Gastrocnemius medialis (tissue), 4 donors: ENCODE results near the gene TFCP2. TPM values are rescaled to one million over a fixed set of nuclear protein-coding genes. Genes with fewer than 3 reads are reported as not detected.

Experiments used
- ATAC-seq, 2 donors: fragments of 150-250 bp; one replicate each; pipeline ENCODE4 v1.9.1; 2016
- DNase-seq, 2 donors: peaks; one replicate each; pipeline ENCODE4 v3.0.0-alpha.2; 2019
- H3K27ac ChIP-seq, 4 donors: fragments of 200-600 bp; sonication (generic); 1 replicate in 1 of 4; 2 replicates in 3 of 4; pipeline ENCODE4 v1.5.1; 2016 to 2018; ENCODE audit warnings: mild to moderate bottlenecking in 2 of 4, moderate library complexity in 1 of 4
- H3K27me3 ChIP-seq, 3 donors: fragments of 200-600 bp; sonication (generic) in 2 of 3; 1 replicate in 1 of 3; 2 replicates in 2 of 3; pipeline versions ENCODE4 v1.5.1 to v1.6.0; 2016 to 2019; ENCODE audit warnings: mild to moderate bottlenecking in 1 of 3, moderate library complexity in 1 of 3
- H3K36me3 ChIP-seq, 2 donors: fragments of 200-600 bp; sonication (generic) in 1 of 2; one replicate each; pipeline ENCODE4 v1.5.1; 2017 to 2018
- H3K4me1 ChIP-seq, 2 donors: fragments of 200-600 bp; sonication (generic) in 1 of 2; one replicate each; pipeline ENCODE4 v1.5.1; 2016 to 2017; ENCODE audit warnings: mild to moderate bottlenecking in 2 of 2
- H3K4me3 ChIP-seq, 4 donors: fragments of 200-600 bp; sonication (generic) in 3 of 4; 1 replicate in 1 of 4; 2 replicates in 3 of 4; pipeline ENCODE4 v1.5.1; 2016 to 2019; ENCODE audit warnings: mild to moderate bottlenecking in 2 of 4
- H3K9me3 ChIP-seq, 3 donors: fragments of 200-600 bp; sonication (generic) in 2 of 3; 1 replicate in 1 of 3; 2 replicates in 2 of 3; pipeline ENCODE4 v1.5.1; 2016 to 2019
- CTCF ChIP-seq, 5 experiments: fragments of 450-650 bp in 3 of 5; fragments of 200-600 bp in 2 of 5; sonication (generic) in 2 of 5; IDR thresholded peaks in 4 of 5; conservative IDR thresholded peaks in 1 of 5; 1 replicate in 4 of 5; 2 replicates in 1 of 5; pipeline ENCODE4 v1.5.1; 2016 to 2019; ENCODE audit warnings: antibody characterized with exemption in 5 of 5, mild to moderate bottlenecking in 3 of 5, moderate library complexity in 3 of 5
- POLR2A ChIP-seq, 2 donors: fragments of 450-650 bp; IDR thresholded peaks; one replicate each; pipeline ENCODE4 v1.6.1; 2017; ENCODE audit warnings: antibody characterized with exemption in 2 of 2, mild to moderate bottlenecking in 2 of 2, moderate library complexity in 2 of 2
- in situ Hi-C, 4 donors: fragments of 200-750 bp; cut with MboI; loops; one replicate each; pipeline versions ENCODE4 v1.15.0 to v1.8.0; 2017; ENCODE audit warnings: low sequenced_read_pairs in 4 of 4
- intact Hi-C: fragments of 100-400 bp; cut with DNase I; formaldehyde crosslinking; loops from one replicate; pipeline ENCODE4 v1.15.1; 2023; ENCODE audit warnings: low total_unique reads
- total RNA-seq, 4 donors: library from RNA; depleted of rRNA; stranded (reverse); fragments of >200 nt; gene quantifications; one replicate each; pipeline versions ENCODE4 v1.1.0 to v1.2.3, GENCODE V29; 2016

TFCP2 gene
- total RNA-seq, 4 donors from 2014 or later = 8.9 to 14.2 (median 10.8) TPM

GRCh38 chr12:51051787-51052186 lies 121.1 kb downstream of the TFCP2 start:
- H3K27me3 ChIP-seq = no peaks in the 10 kb centered on the region
- in situ Hi-C loops = no loop called here
- H3K9me3 ChIP-seq = no peaks in the 10 kb centered on the region
- peaks cover 22 to 29% of the 10 kb centered on the region in 2 donors for H3K4me1 ChIP-seq
- no peak for DNase-seq
- H3K4me3 ChIP-seq = no peak overlapping the region
- TF ChIP-seq POLR2A (IDR thresholded peaks at IDR 0.05) (no peak), CTCF (IDR thresholded peaks at IDR 0.05 in 4 of 5, conservative IDR thresholded peaks at IDR 0.05 in 1 of 5) (no peak)
- H3K27ac ChIP-seq = peak overlapping the region in 1 of 4 donors; percentile 18
- intact Hi-C loops = no loop called here
- no peak for ATAC-seq
- H3K36me3 ChIP-seq = peaks cover 0 to 62% of the 10 kb centered on the region in 2 donors

- DNase-seq (no peak), ATAC-seq (no peak)
- peak overlapping the region; percentile 79 to 95 (median 81) for H3K4me3 ChIP-seq
- intact Hi-C loops (loop anchor here (2.0 kb wide), 1 partner anchor 23 kb away; the partner anchor contains the start of gene SLC11A2), in situ Hi-C loops (loop anchor here in 2 of 4 donors (10.0 kb wide), 1 partner anchor 295 kb away; the partner anchor contains the start of gene CELA1 (in 2 of the 2))
- H3K9me3 ChIP-seq = no peaks in the 10 kb centered on the region
- H3K4me1 ChIP-seq = peaks cover 22 to 30% of the 10 kb centered on the region in 2 donors
- H3K27me3 ChIP-seq = no peaks in the 10 kb centered on the region
- TF ChIP-seq POLR2A (IDR thresholded peaks at IDR 0.05) (no peak), CTCF (IDR thresholded peaks at IDR 0.05 in 4 of 5, conservative IDR thresholded peaks at IDR 0.05 in 1 of 5) (no peak)
- H3K27ac ChIP-seq = peak overlapping the region; percentile 88 to 99 (median 98)
- peaks cover 0 to 42% of the 10 kb centered on the region in 2 donors for H3K36me3 ChIP-seq
These were observed 123.4 kb downstream of the TFCP2 start for GRCh38 chr12:51049525-51049924.

DNA sequence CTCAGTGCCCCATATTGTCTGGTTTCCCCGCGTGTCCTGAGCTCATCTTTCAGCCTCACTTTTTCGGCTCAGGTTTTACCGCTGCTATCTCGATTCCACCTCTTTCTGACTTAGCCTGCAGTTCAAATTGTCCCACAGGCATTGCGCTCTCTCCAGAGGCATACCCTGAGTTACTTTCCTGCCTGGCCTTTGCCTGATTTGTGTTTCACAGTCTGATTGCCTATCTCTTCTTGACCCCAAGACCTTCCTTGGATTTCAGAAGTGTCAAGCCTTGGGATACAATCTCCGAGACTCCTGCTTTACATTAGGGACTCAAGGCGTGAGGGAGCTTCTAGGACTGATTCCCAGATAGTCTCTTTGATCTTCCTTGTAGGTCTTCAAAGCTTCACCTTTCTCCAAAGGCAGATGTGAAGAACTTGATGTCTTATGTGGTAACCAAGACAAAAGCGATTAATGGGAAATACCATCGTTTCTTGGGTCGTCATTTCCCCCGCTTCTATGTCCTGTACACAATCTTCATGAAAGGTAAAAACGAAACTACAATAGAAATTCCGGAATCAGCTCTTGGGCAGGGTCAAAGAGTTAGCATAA lies 124.2 kb downstream of the TFCP2 start:
- ATAC-seq (peak in 1 of 2 donors; percentile 9), DNase-seq (no peak)
- H3K36me3 ChIP-seq = peaks cover 0 to 34% of the 10 kb centered on the region in 2 donors
- no peaks in the 10 kb centered on the region for H3K27me3 ChIP-seq
- peak overlapping the region; percentile 88 to 99 (median 98) for H3K27ac ChIP-seq
- intact Hi-C loops = loop anchor here (1.0 to 2.0 kb wide), 3 partner anchors 22 to 190 kb away; partner anchors contain the start of genes CSRNP2, DAZAP2 and SLC11A2
- H3K4me1 ChIP-seq = peaks cover 22 to 30% of the 10 kb centered on the region in 2 donors
- TF ChIP-seq CTCF (IDR thresholded peaks at IDR 0.05 in 4 of 5, conservative IDR thresholded peaks at IDR 0.05 in 1 of 5) (no peak), POLR2A (IDR thresholded peaks at IDR 0.05) (no peak)
- peak overlapping the region; percentile 79 to 95 (median 81) for H3K4me3 ChIP-seq
- no peaks in the 10 kb centered on the region for H3K9me3 ChIP-seq
- in situ Hi-C loops = loop anchor here in 2 of 4 donors (10.0 kb wide), 1 partner anchor 296 kb away; the partner anchor contains the start of gene CELA1 (in 2 of the 2)

DNA sequence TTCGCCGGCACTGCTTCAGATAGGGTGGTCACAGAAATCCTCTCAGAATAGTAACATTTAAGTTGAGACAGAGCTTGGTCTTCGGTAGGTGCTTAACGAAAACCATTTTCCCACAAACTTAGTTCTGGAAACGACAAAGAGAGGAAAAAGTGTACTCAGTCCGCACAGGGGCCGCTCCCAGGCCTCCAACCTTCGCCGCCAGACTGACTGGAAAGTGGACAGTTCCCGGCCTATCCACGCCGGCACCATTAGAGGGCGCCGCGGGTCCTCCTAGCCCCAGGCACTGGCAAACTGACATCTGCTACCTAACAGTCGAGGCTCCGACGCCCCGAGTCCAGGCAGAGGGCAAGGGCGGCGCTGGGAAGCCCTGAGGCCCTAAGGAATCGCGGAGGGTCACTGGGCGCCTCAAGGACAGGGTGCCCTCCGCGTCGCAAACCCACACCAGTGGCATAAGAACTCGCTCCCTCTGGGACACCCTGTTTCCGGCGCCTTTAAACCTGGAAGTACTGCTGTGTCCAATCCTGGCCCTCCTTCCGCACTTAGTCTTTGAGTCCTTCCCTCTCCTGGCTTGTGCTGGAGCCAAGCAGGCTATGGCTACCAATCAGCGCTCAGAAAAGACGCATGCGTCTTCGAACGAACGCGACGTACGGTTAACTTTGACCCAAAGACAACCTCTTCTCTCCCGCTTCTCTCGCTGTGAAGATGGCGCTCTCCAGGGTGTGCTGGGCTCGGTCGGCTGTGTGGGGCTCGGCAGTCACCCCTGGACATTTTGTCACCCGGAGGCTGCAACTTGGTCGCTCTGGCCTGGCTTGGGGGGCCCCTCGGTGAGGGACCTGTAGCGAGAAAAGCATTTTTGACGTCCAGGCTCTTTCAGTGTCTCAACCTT lies 125.0 kb downstream of the TFCP2 start, which contains the start of gene LETMD1:
Gene LETMD1 (plus strand): TSS at position 673 of the 886 bp plus-strand sequence. CDS start 30 bp downstream, at position 703.
- intact Hi-C loops = loop anchor here (1.0 to 2.0 kb wide), 6 partner anchors 21 to 293 kb away; partner anchors contain the start of genes CSRNP2, DAZAP2, SLC11A2 and TFCP2
- Histone ChIP-seq H3K9me3 (no peaks in the 10 kb centered on the region), H3K4me3 (peak within 1 kb of the TSS; percentile 79 to 95 (median 81)), H3K27ac (peak within 1 kb of the TSS; percentile 88 to 99 (median 98)), H3K4me1 (peaks cover 22 to 30% of the 10 kb centered on the region in 2 donors), H3K27me3 (no peaks in the 10 kb centered on the region), H3K36me3 (peaks cover 0 to 26% of the 10 kb centered on the region in 2 donors)
- in situ Hi-C loops = loop anchor here in 2 of 4 donors (10.0 kb wide), 1 partner anchor 297 kb away; the partner anchor contains the start of gene CELA1 (in 2 of the 2)
- ATAC-seq (peak; percentile 99), DNase-seq (peak; percentile 97 to 98)
- peak; percentile 77 to 79 for TF ChIP-seq POLR2A (IDR thresholded peaks at IDR 0.05)
- peak; percentile 87 to 98 (median 92) for TF ChIP-seq CTCF (IDR thresholded peaks at IDR 0.05 in 4 of 5, conservative IDR thresholded peaks at IDR 0.05 in 1 of 5)
